HG03060 (cell line): Measurements from ENCODE around the gene TMEM255A.

Experiments
- ATAC-seq: cut with Tn5 transposase; IDR thresholded peaks from one replicate; pipeline ENCODE4 v1.9.1; 2021; ENCODE audit warnings: low read depth, moderate number of reproducible peaks; ENCODE audit not compliant: unreplicated experiment

TMEM255A gene

GRCh38 chrX:120213438-120214265, 97.6 kb downstream of the TMEM255A start:
- ATAC-seq, result no peak
